ENCODE results near the gene SPATA6. TPM values are rescaled to one million over a fixed set of nuclear protein-coding genes. Genes with fewer than 3 reads are reported as not detected.
"Not testable (repeated sequence)": the region's sequence is repeated elsewhere in the genome, so short reads cannot be mapped to it uniquely, and the experiment has no call there.

The SPATA6 gene
- total RNA-seq, 1 donor from 2014 or later: 24.4 TPM

- no peak for DNase-seq
Measured at GRCh38 chr1:48462716-48463302, 9.2 kb downstream of the SPATA6 start.

- DNase-seq: no peak
Measured at GRCh38 chr1:48450505-48450904, 21.5 kb downstream of the SPATA6 start.

GRCh38 chr1:48448932-48449331, 23.1 kb downstream of the SPATA6 start:
- no peak for DNase-seq

- not testable (repeated sequence) for DNase-seq
Measured at GRCh38 chr1:48444186-48444585, 27.8 kb downstream of the SPATA6 start.

GRCh38 chr1:48442864-48443619, 29.0 kb downstream of the SPATA6 start:
- no peak for DNase-seq

GRCh38 chr1:48440786-48441185, 31.2 kb downstream of the SPATA6 start:
- DNase-seq: not testable (repeated sequence)

GRCh38 chr1:48439380-48439779, 32.6 kb downstream of the SPATA6 start:
- no peak for DNase-seq

- not testable (repeated sequence) for DNase-seq
Measured at GRCh38 chr1:48437379-48437778, 34.6 kb downstream of the SPATA6 start.

GRCh38 chr1:48435312-48436002, 36.5 kb downstream of the SPATA6 start:
- DNase-seq: not testable (repeated sequence)

GRCh38 chr1:48430832-48431231, 41.2 kb downstream of the SPATA6 start:
- no peak for DNase-seq

- DNase-seq: no peak
Measured at GRCh38 chr1:48422009-48422408, 50.0 kb downstream of the SPATA6 start.

GRCh38 chr1:48418742-48419141, 53.3 kb downstream of the SPATA6 start:
- no peak for DNase-seq

GRCh38 chr1:48415050-48415449, 57.0 kb downstream of the SPATA6 start:
- DNase-seq: no peak

GRCh38 chr1:48414264-48414663, 57.7 kb downstream of the SPATA6 start:
- no peak for DNase-seq

GRCh38 chr1:48405940-48406339, 66.1 kb downstream of the SPATA6 start:
- no peak for DNase-seq

GRCh38 chr1:48405400-48405799, 66.6 kb downstream of the SPATA6 start:
- DNase-seq: no peak

- no peak for DNase-seq
Measured at GRCh38 chr1:48402599-48402998, 69.4 kb downstream of the SPATA6 start.

GRCh38 chr1:48396208-48396607, 75.8 kb downstream of the SPATA6 start:
- DNase-seq: no peak

GRCh38 chr1:48391926-48392325, 80.1 kb downstream of the SPATA6 start:
- DNase-seq: no peak

GRCh38 chr1:48387409-48387808, 84.6 kb downstream of the SPATA6 start:
- DNase-seq: no peak

- no peak for DNase-seq
Measured at GRCh38 chr1:48374785-48375184, 97.2 kb downstream of the SPATA6 start.

GRCh38 chr1:48371598-48371997, 100.4 kb downstream of the SPATA6 start:
- no peak for DNase-seq

- DNase-seq: no peak
Measured at GRCh38 chr1:48362901-48363300, 109.1 kb downstream of the SPATA6 start.

All from skin of body (tissue), 2 donors.